VCaP (cell line): ENCODE measurements around the gene OR10A6.

Source experiments
- H3K27ac ChIP-seq: fragments of 450-650 bp; 2 replicates; pipeline ENCODE4 v1.5.1; 2017
- TF ChIP-seq, protein P1 (sequence below): fragments of 450-650 bp; conservative IDR thresholded peaks from 2 replicates; pipeline ENCODE4 v1.5.1; 2017; ENCODE audit warnings: mild to moderate bottlenecking, moderate library complexity

The OR10A6 gene

GRCh38 chr11:7904917-7905316 lies 26.2 kb downstream of the OR10A6 start:
- no peak overlapping the region for H3K27ac ChIP-seq
- TF ChIP-seq, protein P1, sequence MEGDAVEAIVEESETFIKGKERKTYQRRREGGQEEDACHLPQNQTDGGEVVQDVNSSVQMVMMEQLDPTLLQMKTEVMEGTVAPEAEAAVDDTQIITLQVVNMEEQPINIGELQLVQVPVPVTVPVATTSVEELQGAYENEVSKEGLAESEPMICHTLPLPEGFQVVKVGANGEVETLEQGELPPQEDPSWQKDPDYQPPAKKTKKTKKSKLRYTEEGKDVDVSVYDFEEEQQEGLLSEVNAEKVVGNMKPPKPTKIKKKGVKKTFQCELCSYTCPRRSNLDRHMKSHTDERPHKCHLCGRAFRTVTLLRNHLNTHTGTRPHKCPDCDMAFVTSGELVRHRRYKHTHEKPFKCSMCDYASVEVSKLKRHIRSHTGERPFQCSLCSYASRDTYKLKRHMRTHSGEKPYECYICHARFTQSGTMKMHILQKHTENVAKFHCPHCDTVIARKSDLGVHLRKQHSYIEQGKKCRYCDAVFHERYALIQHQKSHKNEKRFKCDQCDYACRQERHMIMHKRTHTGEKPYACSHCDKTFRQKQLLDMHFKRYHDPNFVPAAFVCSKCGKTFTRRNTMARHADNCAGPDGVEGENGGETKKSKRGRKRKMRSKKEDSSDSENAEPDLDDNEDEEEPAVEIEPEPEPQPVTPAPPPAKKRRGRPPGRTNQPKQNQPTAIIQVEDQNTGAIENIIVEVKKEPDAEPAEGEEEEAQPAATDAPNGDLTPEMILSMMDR: no peak

GRCh38 chr11:7903940-7904339 lies 27.1 kb downstream of the OR10A6 start:
- no peak overlapping the region for H3K27ac ChIP-seq
- TF ChIP-seq, protein P1: no peak

GRCh38 chr11:7901319-7901854 lies 29.7 kb downstream of the OR10A6 start:
- TF ChIP-seq, protein P1: no peak
- H3K27ac ChIP-seq: peak overlapping the region; percentile 31; the same call in 1 of the 2 replicates

DNA sequence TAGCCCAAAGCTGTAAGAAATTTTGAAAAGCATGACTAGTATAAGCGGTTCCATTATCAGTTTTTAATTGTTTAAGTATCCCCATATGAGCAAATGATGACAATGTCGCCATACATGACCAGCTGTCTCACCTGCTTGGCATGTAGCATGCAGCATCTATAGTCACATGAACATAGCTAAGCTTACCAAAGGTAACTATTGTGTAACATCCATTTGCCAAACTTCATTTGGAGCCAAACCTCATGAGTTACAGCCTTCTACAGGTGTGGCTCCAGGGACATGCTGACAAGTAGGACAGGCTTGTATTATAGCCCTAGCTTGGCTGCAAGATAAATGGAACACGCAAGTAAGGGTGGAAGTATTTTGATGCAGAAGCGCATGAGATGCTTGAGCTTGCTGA lies 30.4 kb downstream of the OR10A6 start:
- H3K27ac ChIP-seq: no peak overlapping the region; the same call in 1 of the 2 replicates
- TF ChIP-seq, protein P1: no peak

DNA sequence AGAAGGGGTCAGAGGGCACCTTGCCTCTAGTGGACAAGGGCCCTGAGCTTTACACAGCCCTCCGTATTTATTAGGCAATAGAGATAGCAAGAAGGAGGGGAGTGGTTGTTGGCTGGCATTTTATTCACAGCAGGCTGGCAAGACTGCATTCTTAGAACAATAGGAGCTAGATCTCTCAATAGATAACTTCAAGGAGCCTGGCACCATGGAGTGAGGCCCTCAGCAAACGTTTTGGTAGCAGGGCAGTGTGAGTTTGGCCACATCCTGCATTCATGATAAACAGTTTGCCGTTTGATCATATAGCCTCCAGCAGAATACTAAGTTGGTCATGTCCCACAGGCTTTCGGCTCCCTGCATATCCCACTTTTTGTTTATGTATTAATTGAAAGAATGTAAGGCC lies 31.6 kb downstream of the OR10A6 start:
- TF ChIP-seq, protein P1: no peak
- H3K27ac ChIP-seq: no peak overlapping the region

DNA sequence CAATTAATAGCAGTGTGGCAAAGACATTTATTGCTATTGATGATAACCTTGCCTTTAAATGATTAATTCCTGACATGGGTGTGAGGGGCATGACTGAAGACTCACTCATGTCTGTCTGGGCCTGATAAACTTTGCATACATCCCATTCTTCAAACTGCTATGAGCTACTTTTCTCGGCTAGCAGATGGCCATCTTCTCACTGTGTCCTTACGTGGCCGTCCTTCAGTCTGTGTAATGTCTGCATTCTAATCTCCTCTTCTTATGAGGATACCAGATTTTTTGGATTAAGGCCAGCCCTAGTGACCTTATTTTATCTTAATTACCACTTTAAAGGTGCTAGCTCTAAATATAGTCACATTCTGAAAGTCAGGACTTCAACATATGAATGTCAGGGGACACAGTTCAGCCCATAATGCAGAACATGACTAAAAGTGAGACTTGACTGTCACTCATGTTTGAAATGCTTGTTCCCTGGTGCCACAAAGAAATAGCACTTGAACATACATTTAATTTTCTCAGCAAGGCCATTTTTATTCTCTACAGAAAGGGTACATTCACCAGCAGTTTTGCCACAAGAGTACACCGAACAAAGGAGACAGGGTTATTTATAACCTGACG lies 32.3 kb downstream of the OR10A6 start:
- TF ChIP-seq, protein P1: no peak
- H3K27ac ChIP-seq: no peak overlapping the region

- H3K27ac ChIP-seq: no peak overlapping the region
- TF ChIP-seq, protein P1: no peak
These were observed 34.9 kb downstream of the OR10A6 start for GRCh38 chr11:7896009-7896785.
